Measurements from ENCODE around the gene ITGB3. TPM values are rescaled to one million over a fixed set of nuclear protein-coding genes. Genes with fewer than 3 reads are reported as not detected.

The ITGB3 gene
- total RNA-seq, 1 experiment from 2014 or later, result not detected

DNA sequence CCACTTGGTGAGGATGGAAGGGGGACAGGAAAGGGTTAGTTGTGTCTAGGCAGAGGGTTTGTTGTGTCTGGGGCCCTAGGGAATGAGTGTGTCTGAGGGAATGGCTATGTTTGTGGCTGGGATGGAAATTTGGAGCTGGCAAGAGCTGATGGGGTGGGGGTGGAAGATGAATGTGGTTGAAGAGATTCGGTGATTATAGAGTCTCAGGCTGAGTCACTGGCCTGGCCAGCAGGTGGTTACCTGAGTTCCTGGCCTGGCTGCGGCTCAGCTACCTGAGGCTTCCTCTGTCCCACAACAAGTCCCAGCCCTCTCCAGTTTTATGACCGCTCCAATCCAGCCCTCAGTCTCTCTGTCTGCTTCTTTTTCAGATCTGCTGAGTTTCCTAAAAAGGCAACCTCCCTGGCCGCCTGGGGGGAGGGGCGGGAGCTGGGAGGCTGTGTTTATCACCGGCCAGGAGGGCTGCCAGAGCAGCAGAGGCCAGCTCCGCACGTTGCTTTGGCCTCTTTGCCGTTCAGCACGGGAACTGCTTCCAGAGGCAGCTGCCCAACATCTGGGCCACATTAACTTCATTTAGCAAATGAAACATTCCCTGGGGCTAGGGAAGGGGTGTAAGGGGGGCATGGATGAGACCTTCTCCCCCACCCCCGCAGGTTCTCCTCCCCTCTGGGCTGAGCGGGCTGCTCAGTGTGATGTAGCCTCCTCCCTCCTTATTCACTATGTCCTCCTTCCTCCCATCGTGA is 21.8 kb downstream of the ITGB3 start (continued):
- 0 out of 6 replicates have a peak, but pooled peaks of 1 of the 3 experiments have one; percentile 4 for TF ChIP-seq CTCF (IDR thresholded peaks at IDR 0.05 in 2 of 3, conservative IDR thresholded peaks at IDR 0.05 in 1 of 3; ENCODE audit: borderline replicate concordance in 1 of 3, insufficient read depth in 1 of 3, low read depth in 2 of 3, low read length in 2 of 3)
- peak; percentile 57 for TF ChIP-seq FOSL1 (IDR thresholded peaks at IDR 0.05; ENCODE audit: low read depth)

DNA sequence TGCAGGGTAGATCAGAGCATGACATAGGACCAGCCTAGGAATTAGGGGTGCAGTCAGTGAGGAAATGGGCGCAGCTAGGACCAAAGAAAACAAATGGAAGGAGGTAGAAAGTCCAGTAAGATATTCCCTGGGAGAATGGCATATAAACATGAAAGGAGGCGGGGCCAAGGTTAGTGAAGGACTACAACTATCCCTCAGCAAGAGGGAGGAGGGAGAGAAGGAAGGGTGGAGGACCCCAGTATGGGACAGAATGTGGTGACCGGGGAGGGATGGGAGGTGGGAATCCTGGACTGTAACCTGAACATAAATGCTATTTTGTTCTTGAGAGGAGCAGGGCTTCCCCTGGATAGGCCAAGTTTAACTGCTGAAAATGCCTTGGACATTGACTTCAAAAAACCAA is 22.8 kb downstream of the ITGB3 start:
- H3K27me3 ChIP-seq (ENCODE audit: insufficient read depth, low read length), result no peaks in the 10 kb centered on the region
- H3K27ac ChIP-seq (ENCODE audit: low read depth, low read length), result no peak overlapping the region
- no TSS peak for BruUV-seq (replicated peaks)
- intact Hi-C loops (cut with micrococcal nuclease), result no loop called here
- H3K79me2 ChIP-seq (ENCODE audit: insufficient read depth, low read length), result no peaks in the 10 kb centered on the region
- CTCF ChIA-PET, result no interaction called here
- no peak overlapping the region for H3K4me3 ChIP-seq (replicated peaks in 1 of 2; ENCODE audit: low read depth in 1 of 2, low read length in 2 of 2)
- H3K36me3 ChIP-seq (ENCODE audit: control insufficient read depth in 1 of 2, insufficient read depth in 2 of 2, low read length in 2 of 2), result no peaks in the 10 kb centered on the region
- RAD21 ChIA-PET (ENCODE audit: low non-redundant PET in 1 of 2, low total read pairs in 2 of 2, uncharacterized antibody in 2 of 2, unreplicated experiment in 2 of 2), result no interaction called here
- no peaks in the 10 kb centered on the region for H4K20me1 ChIP-seq (ENCODE audit: insufficient read depth)
- no peak for ATAC-seq
- TF ChIP-seq ELF1 (IDR thresholded peaks at IDR 0.05; ENCODE audit: borderline replicate concordance, low read depth) (no peak), ZFX (IDR thresholded peaks at IDR 0.05) (no peak), RAD21 (IDR thresholded peaks at IDR 0.05; ENCODE audit: low read depth) (no peak), JUND (IDR thresholded peaks at IDR 0.05) (no peak), ZBTB33 (IDR thresholded peaks at IDR 0.05; ENCODE audit: extremely low read depth, insufficient replicate concordance, low read length) (no peak), CTCF (IDR thresholded peaks at IDR 0.05 in 2 of 3, conservative IDR thresholded peaks at IDR 0.05 in 1 of 3; ENCODE audit: borderline replicate concordance in 1 of 3, insufficient read depth in 1 of 3, low read depth in 2 of 3, low read length in 2 of 3) (no peak), FOSL1 (IDR thresholded peaks at IDR 0.05; ENCODE audit: low read depth) (no peak), CEBPB (IDR thresholded peaks at IDR 0.05; ENCODE audit: low read depth) (no peak), ATF3 (IDR thresholded peaks at IDR 0.05) (no peak), EZH2phosphoT487 (IDR thresholded peaks at IDR 0.05; ENCODE audit: borderline replicate concordance) (no peak)
- TF ChIP-seq, protein P1, sequence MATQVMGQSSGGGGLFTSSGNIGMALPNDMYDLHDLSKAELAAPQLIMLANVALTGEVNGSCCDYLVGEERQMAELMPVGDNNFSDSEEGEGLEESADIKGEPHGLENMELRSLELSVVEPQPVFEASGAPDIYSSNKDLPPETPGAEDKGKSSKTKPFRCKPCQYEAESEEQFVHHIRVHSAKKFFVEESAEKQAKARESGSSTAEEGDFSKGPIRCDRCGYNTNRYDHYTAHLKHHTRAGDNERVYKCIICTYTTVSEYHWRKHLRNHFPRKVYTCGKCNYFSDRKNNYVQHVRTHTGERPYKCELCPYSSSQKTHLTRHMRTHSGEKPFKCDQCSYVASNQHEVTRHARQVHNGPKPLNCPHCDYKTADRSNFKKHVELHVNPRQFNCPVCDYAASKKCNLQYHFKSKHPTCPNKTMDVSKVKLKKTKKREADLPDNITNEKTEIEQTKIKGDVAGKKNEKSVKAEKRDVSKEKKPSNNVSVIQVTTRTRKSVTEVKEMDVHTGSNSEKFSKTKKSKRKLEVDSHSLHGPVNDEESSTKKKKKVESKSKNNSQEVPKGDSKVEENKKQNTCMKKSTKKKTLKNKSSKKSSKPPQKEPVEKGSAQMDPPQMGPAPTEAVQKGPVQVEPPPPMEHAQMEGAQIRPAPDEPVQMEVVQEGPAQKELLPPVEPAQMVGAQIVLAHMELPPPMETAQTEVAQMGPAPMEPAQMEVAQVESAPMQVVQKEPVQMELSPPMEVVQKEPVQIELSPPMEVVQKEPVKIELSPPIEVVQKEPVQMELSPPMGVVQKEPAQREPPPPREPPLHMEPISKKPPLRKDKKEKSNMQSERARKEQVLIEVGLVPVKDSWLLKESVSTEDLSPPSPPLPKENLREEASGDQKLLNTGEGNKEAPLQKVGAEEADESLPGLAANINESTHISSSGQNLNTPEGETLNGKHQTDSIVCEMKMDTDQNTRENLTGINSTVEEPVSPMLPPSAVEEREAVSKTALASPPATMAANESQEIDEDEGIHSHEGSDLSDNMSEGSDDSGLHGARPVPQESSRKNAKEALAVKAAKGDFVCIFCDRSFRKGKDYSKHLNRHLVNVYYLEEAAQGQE (IDR thresholded peaks at IDR 0.05; ENCODE audit: low read depth), result no peak
- POLR2A ChIA-PET, result interaction anchor here (1.0 kb wide), 1 partner anchor 26 kb away, joined by 3 read pairs; no protein-coding TSS in a partner anchor
- H3K4me2 ChIP-seq (ENCODE audit: low read length), result 0 out of 2 replicates have a peak overlapping the region, but pooled peaks have one; percentile 12
- no peak overlapping the region for H2AFZ ChIP-seq (ENCODE audit: low read depth, low read length, poor library complexity, severe bottlenecking)
- no peak overlapping the region for H3K9ac ChIP-seq (ENCODE audit: low read length)
- H3K9me2 ChIP-seq (ENCODE audit: insufficient read depth), result no peaks in the 10 kb centered on the region
- H3K4me1 ChIP-seq (ENCODE audit: control insufficient read depth in 1 of 2, insufficient read depth in 2 of 2, low read length in 2 of 2), result peaks cover 48 to 53% of the 10 kb centered on the region in 2 experiments
- H3K9me3 ChIP-seq (ENCODE audit: control insufficient read depth in 1 of 2, insufficient read depth in 1 of 2, low read depth in 1 of 2, low read length in 2 of 2), result no peaks in the 10 kb centered on the region
- no peak for DNase-seq (ENCODE audit: low read depth, low spot score)

All from HCT116 (cell line).